ENCODE measurements around the gene AGPS. TPM values are rescaled to one million over a fixed set of nuclear protein-coding genes. Genes with fewer than 3 reads are reported as not detected.

The AGPS gene
- total and polyA plus RNA-seq, 2 donors (not counting 1 experiment from before 2014, with no cell fraction given), result 15.9 to 18.0 TPM

DNA sequence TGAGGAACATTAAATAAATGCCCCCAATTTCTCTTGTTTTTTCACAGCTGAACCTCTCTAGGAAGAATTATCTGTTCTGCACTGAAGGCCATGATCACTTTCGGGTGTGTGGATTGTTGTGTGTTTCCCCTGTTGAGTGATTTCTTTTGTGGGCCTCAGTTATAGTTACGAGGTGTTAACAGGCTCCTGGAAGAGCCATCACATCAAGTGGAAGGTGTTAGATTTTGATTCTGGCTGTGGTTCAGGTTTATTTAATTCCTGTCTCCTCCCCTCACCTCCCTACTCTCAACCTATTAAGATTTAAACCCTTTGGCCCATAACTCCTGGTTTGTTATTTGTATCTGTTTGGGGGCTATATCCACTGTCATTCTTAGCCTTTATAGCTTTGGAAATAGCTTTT lies 182.8 kb downstream of the AGPS start:
- Histone ChIP-seq H3K27me3 (ENCODE audit: control insufficient read depth, insufficient read depth, low read length) (no peaks in the 10 kb centered on the region), H2AFZ (ENCODE audit: low read length) (no peak overlapping the region), H3K9ac (ENCODE audit: insufficient read depth, low read length) (no peak overlapping the region), H3K27ac (ENCODE audit: insufficient read depth, low read length) (no peak overlapping the region), H3K4me2 (ENCODE audit: extremely low read depth, insufficient read depth, low read length) (no peak overlapping the region), H3K36me3 (ENCODE audit: control insufficient read depth, insufficient read depth, low read length) (no peaks in the 10 kb centered on the region), H3K4me1 (ENCODE audit: control insufficient read depth, extremely low read depth, insufficient read depth, low read length) (no peaks in the 10 kb centered on the region), H3K4me3 (replicated peaks in 1 of 4; ENCODE audit: control extremely low read depth in 1 of 4, insufficient read depth in 1 of 4, low read depth in 3 of 4, low read length in 4 of 4) (no peak overlapping the region), H3K79me2 (ENCODE audit: control insufficient read depth, insufficient read depth, low read length) (no peaks in the 10 kb centered on the region), H4K20me1 (ENCODE audit: control insufficient read depth, extremely low read depth, insufficient read depth, low read length) (no peaks in the 10 kb centered on the region), H3K9me3 (ENCODE audit: control insufficient read depth, insufficient read depth, low read depth, low read length) (no peaks in the 10 kb centered on the region)
- TF ChIP-seq, protein P1, sequence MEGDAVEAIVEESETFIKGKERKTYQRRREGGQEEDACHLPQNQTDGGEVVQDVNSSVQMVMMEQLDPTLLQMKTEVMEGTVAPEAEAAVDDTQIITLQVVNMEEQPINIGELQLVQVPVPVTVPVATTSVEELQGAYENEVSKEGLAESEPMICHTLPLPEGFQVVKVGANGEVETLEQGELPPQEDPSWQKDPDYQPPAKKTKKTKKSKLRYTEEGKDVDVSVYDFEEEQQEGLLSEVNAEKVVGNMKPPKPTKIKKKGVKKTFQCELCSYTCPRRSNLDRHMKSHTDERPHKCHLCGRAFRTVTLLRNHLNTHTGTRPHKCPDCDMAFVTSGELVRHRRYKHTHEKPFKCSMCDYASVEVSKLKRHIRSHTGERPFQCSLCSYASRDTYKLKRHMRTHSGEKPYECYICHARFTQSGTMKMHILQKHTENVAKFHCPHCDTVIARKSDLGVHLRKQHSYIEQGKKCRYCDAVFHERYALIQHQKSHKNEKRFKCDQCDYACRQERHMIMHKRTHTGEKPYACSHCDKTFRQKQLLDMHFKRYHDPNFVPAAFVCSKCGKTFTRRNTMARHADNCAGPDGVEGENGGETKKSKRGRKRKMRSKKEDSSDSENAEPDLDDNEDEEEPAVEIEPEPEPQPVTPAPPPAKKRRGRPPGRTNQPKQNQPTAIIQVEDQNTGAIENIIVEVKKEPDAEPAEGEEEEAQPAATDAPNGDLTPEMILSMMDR (conservative IDR thresholded peaks at IDR 0.05 in 1 of 2, IDR thresholded peaks at IDR 0.05 in 1 of 2; ENCODE audit: low read depth in 1 of 2, low read length in 2 of 2), result no peak
- no peak for DNase-seq (ENCODE audit: low read depth in 2 of 2)

DNA sequence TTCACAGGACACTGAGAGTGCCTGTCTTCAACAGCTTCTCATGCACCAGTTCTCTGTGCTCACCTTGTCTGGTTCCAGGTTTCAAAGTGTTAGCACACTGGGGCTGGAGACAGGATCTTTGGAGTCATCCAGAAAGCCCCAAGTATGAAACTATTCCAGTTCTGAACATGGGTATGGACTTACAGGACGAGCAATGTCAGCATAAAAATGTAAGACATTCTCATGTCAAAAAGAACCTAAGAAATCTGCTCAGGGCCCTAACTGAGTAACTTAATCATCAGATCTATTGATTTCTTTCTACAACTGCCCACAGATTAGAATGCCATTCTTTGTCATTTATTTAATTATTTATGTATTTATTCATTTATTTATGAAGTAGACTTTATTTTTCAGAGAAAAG lies 184.5 kb downstream of the AGPS start:
- H3K27me3 ChIP-seq (ENCODE audit: control insufficient read depth, insufficient read depth, low read length), result no peaks in the 10 kb centered on the region
- no peak overlapping the region for H3K27ac ChIP-seq (ENCODE audit: insufficient read depth, low read length)
- H3K36me3 ChIP-seq (ENCODE audit: control insufficient read depth, insufficient read depth, low read length), result no peaks in the 10 kb centered on the region
- H3K9ac ChIP-seq (ENCODE audit: insufficient read depth, low read length), result no peak overlapping the region
- no peak for TF ChIP-seq EZH2 (IDR thresholded peaks at IDR 0.05; ENCODE audit: low read length, missing control alignments)
- TF ChIP-seq, protein P1 (conservative IDR thresholded peaks at IDR 0.05 in 1 of 2, IDR thresholded peaks at IDR 0.05 in 1 of 2; ENCODE audit: low read depth in 1 of 2, low read length in 2 of 2), result no peak
- no peak overlapping the region for H2AFZ ChIP-seq (ENCODE audit: low read length)
- no peaks in the 10 kb centered on the region for H3K79me2 ChIP-seq (ENCODE audit: control insufficient read depth, insufficient read depth, low read length)
- no peaks in the 10 kb centered on the region for H4K20me1 ChIP-seq (ENCODE audit: control insufficient read depth, extremely low read depth, insufficient read depth, low read length)
- no peaks in the 10 kb centered on the region for H3K4me1 ChIP-seq (ENCODE audit: control insufficient read depth, extremely low read depth, insufficient read depth, low read length)
- no peak overlapping the region for H3K4me2 ChIP-seq (ENCODE audit: extremely low read depth, insufficient read depth, low read length)
- no peaks in the 10 kb centered on the region for H3K9me3 ChIP-seq (ENCODE audit: control insufficient read depth, insufficient read depth, low read depth, low read length)
- H3K4me3 ChIP-seq (replicated peaks in 1 of 4; ENCODE audit: control extremely low read depth in 1 of 4, insufficient read depth in 1 of 4, low read depth in 3 of 4, low read length in 4 of 4), result no peak overlapping the region
- no peak for DNase-seq (ENCODE audit: low read depth in 2 of 2)

DNA sequence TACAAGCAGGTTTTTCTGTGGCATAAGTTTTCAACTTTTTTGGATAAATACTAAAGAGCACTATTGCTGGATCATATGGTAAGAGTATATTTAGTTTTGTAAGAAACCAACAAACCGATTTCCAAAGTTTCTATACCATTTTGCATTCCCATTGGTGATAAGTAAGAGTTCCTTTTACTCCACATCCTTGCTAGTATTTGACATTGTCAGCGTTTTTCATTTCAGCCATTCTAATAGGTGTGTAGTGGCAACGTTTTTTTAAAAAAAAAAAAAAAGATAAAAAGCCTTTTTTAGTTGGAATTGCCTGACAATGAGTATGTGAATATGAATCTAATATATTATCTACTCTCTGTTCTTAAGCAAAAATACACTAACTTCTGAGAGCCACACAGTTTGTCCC lies 185.9 kb downstream of the AGPS start:
- no peak for TF ChIP-seq EZH2 (IDR thresholded peaks at IDR 0.05; ENCODE audit: low read length, missing control alignments)
- TF ChIP-seq, protein P1 (conservative IDR thresholded peaks at IDR 0.05 in 1 of 2, IDR thresholded peaks at IDR 0.05 in 1 of 2; ENCODE audit: low read depth in 1 of 2, low read length in 2 of 2), result no peak
- no peaks in the 10 kb centered on the region for H3K79me2 ChIP-seq (ENCODE audit: control insufficient read depth, insufficient read depth, low read length)
- no peak overlapping the region for H3K9ac ChIP-seq (ENCODE audit: insufficient read depth, low read length)
- H3K4me2 ChIP-seq (ENCODE audit: extremely low read depth, insufficient read depth, low read length), result no peak overlapping the region
- H3K27ac ChIP-seq (ENCODE audit: insufficient read depth, low read length), result no peak overlapping the region
- no peaks in the 10 kb centered on the region for H3K4me1 ChIP-seq (ENCODE audit: control insufficient read depth, extremely low read depth, insufficient read depth, low read length)
- no peak overlapping the region for H2AFZ ChIP-seq (ENCODE audit: low read length)
- H3K36me3 ChIP-seq (ENCODE audit: control insufficient read depth, insufficient read depth, low read length), result no peaks in the 10 kb centered on the region
- no peaks in the 10 kb centered on the region for H3K27me3 ChIP-seq (ENCODE audit: control insufficient read depth, insufficient read depth, low read length)
- no peaks in the 10 kb centered on the region for H4K20me1 ChIP-seq (ENCODE audit: control insufficient read depth, extremely low read depth, insufficient read depth, low read length)
- DNase-seq (ENCODE audit: low read depth in 2 of 2), result no peak
- H3K9me3 ChIP-seq (ENCODE audit: control insufficient read depth, insufficient read depth, low read depth, low read length), result no peaks in the 10 kb centered on the region
- no peak overlapping the region for H3K4me3 ChIP-seq (replicated peaks in 1 of 4; ENCODE audit: control extremely low read depth in 1 of 4, insufficient read depth in 1 of 4, low read depth in 3 of 4, low read length in 4 of 4)
